PFSK-1 (cell line): Measurements from ENCODE around the gene UBE2J2.

Source experiments
- POLR2AphosphoS5 ChIP-seq: IDR thresholded peaks from 2 replicates; pipeline ENCODE4 v1.6.1; 2012; ENCODE audit warnings: low read depth, mild to moderate bottlenecking, control low read depth, low read length, moderate library complexity
- REST ChIP-seq, 2 experiments: IDR thresholded peaks; 2 replicates each; pipeline versions ENCODE4 v1.6.1 to v1.8.0; 2011 to 2012; ENCODE audit warnings: low read depth in 2 of 2, low read length in 2 of 2, control low read depth in 1 of 2, inconsistent platforms in 1 of 2, mild to moderate bottlenecking in 1 of 2, moderate library complexity in 1 of 2; ENCODE audit not compliant: insufficient read depth in 1 of 2

DNA sequence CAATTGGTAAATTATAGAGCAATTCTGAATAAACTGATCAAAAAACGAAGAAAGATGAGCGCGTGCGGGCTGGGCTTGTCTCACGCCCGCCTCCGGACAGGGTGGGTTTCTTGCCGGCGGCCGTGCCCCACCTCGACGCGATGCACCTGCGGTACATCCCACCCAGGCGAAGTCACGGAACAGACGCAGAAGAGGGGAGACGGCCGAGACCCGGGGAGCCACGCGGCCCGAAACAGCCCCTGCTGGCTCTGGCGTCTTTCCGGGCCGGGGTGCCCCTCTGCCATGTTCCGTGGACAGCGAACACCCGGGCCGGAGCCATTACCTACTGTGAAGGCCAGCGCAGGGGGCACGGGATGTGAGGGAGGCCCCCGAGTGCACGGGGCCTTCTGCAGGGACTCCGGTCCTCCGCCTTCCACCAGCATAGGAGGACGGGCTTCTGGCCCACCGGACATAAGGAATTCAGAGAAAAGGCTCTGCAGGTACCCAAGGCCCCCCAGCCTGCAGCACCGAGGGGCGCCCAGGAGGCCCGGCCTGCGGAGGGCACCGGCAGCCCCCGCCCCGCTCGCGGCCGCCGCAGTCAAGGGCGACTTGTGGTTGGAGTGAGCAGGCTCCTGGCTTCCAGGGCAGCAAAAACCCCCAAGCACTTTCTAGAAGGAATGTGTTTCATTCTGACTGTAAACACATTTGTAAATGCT is 19.5 kb downstream of the UBE2J2 start:
- TF ChIP-seq POLR2AphosphoS5 (no peak), REST (IDR thresholded peaks at IDR 0.05; ENCODE audit: insufficient read depth in 1 of 2, low read depth in 2 of 2, low read length in 2 of 2) (no peak)
